ENCODE results near the gene PRDM10.
"Not testable (repeated sequence)": the region's sequence is repeated elsewhere in the genome, so short reads cannot be mapped to it uniquely, and the experiment has no call there.

The PRDM10 gene

DNA sequence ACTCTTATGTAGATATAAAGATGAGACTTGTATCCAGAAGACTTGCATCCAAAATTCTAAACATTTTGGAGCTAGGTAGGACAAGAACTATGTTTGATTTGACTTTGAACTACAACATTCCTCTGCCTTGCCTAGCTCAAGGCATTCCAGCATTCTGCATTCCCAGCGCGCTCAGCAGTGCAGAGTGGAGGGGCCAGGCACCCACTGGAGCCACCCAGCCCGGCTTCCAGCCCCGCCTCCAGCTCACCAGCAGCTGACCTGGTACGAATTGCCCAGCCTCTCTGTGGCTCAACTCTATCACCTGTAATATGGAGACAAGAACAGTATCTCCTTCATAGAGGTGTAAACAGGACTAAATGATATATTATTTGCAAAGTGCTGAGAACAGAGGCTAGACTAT lies 28.8 kb downstream of the PRDM10 start:
- FAIRE-seq: no peak

GRCh38 chr11:129973068-129973467 lies 29.6 kb downstream of the PRDM10 start:
- no peak for FAIRE-seq

GRCh38 chr11:129972611-129973010 lies 30.0 kb downstream of the PRDM10 start:
- FAIRE-seq: no peak

DNA sequence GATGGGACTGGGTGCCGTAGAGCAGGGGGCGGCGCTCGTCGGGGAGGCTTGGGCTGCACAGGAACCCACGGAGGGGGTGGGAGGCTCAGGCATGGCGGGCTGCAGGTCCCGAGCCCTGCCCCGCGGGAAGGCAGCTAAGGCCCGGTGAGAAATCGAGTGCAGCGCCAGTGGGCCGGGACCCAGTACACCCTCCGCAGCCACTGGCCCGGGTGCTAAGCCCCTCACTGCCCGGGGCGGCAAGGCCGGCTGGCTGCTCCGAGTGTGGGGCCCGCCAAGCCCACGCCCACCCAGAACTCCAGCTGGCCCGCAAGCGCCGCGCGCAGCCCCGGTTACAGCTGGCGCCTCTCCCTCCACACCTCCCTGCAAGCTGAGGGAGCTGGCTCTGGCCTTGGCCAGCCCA lies 30.8 kb downstream of the PRDM10 start:
- not testable (repeated sequence) for FAIRE-seq

- FAIRE-seq: no peak
Measured at GRCh38 chr11:129969920-129970319, 32.7 kb downstream of the PRDM10 start.

DNA sequence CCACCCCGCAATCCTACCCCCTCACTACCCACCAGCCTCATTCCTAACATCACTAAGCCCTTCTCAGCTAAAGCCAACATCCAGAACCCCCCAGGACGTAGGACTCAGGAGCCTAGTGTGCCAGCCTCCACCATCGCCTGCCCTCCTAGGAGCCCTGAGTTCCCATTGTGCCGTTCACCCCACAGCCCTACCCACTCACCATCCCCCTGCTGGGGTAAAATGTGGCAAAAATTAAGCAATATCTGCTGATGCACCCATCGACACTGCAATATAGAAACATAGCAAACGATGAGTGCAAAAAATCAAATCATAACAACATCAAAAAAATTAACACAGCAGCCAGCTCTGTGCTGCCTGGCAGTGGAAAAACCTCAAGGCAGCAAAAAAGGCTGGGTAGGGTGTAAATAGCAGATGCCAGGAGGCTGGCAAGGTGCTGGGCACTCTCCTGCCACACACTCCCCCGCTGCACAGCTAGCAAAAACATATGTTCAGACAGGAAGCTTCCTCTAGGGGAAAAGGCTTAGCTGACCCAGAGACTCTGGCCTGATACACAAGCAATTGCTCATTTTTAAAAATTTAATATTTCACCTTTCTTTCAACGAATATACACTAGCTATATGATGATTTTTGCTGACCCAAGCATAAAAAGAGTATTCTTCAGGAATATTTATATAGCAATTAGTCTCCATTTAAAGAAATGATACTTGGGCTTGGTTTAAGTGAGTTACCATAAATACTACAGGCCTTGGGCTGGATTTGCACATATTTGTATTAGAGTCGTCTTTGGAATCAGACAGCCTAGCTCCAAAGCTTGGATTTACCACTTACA lies 33.8 kb downstream of the PRDM10 start:
- no peak for FAIRE-seq

DNA sequence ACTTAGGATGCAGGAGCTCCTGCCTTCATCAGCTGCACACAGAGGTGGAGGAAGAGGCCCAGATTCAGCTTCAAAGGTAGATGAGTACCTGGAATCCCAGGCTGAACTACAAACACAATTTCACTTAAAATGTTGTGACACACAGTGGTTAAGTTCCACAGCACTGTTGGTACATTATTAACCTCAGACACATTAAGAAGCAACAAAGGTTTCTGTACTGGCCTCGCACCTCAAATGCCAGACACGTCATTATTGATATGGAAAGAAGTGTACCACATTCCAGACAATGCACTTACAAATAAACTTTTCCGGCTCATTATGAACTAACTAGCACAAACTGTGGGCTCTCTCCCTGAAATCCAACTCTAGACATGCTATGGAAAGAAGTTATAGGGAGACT lies 34.6 kb downstream of the PRDM10 start:
- no peak for FAIRE-seq

- no peak for FAIRE-seq
Measured at GRCh38 chr11:129965248-129965647, 37.4 kb downstream of the PRDM10 start.

GRCh38 chr11:129960216-129961214 lies 42.1 kb downstream of the PRDM10 start:
- FAIRE-seq: no peak

DNA sequence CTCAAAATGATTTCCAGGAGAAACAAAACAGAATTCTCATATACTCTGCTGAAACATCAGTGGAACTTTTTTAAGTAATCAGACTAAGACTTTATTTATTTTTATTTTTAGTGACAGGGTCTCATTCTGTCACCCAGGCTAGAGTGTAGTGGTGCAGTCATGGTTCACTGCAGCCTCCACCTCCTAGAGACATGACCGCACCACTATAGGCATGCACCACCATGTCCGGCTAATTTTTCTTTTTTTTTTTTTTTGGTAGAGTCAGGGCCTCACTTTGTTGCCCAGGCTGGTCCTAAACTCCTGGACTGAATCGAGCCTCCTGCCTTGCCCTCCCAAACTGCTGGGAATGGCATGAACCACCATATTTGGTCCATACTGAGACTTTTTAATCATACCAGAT lies 42.9 kb downstream of the PRDM10 start:
- no peak for FAIRE-seq

GRCh38 chr11:129955282-129955681 lies 47.4 kb downstream of the PRDM10 start:
- FAIRE-seq: no peak

- not testable (repeated sequence) for FAIRE-seq
Measured at GRCh38 chr11:129954703-129955102, 47.9 kb downstream of the PRDM10 start.

- FAIRE-seq: no peak
Measured at GRCh38 chr11:129951866-129952262, 50.8 kb downstream of the PRDM10 start.

GRCh38 chr11:129951201-129951865 lies 51.3 kb downstream of the PRDM10 start:
- FAIRE-seq: no peak

- FAIRE-seq: no peak
Measured at GRCh38 chr11:129950101-129951091, 52.2 kb downstream of the PRDM10 start.

DNA sequence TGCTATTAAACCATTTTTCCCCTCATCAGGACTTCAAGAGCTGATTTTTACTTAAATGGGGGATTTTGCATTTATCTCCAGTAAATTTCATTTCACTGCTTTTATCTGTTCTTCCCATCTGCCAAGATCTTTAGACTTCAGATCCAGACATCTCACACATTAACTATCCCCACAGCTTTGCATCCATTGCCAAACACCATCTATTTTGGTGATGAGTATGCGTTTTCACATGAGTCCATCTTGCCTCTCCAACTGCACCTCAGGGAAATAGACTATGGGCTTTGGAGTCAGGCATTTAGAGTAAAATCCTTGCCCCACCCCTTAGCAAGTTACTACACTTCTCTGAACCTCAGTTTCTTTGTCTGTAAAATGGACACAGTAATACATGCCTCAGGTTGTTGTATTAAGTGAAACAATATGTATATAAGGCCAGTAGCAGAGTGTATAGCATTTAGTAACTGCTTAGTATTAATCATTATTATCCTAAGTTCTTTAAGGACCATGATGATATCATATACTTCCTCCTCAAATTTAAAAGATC lies 53.6 kb downstream of the PRDM10 start:
- no peak for FAIRE-seq

DNA sequence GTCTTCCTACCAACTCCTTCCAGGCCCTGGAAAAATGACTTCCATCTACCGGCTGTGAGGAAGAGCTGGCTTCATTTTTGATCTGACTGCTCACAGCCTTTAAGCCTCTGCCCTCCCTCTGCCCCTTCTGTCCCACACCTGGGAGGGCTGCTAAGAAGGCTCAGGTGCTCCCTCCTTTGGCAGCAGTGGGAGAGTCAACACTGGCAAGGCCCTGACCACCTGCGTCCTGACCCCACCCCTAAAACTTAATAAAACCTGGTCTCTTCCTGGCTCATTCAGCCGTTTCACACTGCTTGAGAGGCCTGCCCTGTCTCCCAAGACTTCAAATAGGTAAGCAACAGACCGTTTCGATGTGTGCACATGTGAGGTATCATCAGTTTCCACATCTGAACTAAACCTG lies 55.2 kb downstream of the PRDM10 start:
- FAIRE-seq: no peak

DNA sequence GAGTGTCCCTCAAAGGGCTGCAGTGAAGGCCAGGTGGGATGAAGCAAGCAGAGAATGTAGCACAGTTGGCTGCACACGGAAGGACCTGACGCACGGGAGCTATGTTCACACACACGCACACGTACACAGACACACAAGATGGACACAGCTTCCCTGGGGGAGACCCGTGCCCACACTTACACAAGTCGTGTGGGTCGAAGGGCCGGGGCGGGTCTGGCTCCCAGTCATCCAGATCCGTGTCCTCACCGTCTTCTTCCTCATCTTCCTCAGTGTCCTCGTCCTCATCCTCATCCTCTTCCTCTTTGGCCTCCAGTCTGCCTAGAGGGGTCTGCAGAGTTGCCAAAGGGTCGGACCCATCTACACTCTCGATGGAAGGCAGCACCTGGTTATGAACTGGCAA lies 55.7 kb downstream of the PRDM10 start:
- FAIRE-seq: no peak

DNA sequence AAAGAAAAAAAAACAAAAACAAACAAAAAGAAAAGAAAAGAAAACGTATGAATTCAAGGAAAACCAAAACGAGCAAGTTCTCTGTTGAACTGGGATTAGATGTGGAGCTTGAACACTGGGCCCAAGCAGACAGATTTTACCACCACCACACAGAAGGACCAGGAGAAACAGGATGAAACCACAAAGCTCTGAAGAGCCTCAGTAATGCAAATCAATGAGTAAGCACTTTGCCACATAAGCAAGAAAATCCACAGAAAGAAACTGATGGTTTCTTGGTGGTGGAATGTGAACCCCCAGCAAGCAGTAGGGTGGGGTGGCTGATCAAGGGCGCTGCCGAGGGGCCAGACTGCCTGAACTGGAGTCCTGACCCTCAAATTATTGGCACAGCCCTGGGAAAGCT lies 56.4 kb downstream of the PRDM10 start:
- FAIRE-seq: no peak

DNA sequence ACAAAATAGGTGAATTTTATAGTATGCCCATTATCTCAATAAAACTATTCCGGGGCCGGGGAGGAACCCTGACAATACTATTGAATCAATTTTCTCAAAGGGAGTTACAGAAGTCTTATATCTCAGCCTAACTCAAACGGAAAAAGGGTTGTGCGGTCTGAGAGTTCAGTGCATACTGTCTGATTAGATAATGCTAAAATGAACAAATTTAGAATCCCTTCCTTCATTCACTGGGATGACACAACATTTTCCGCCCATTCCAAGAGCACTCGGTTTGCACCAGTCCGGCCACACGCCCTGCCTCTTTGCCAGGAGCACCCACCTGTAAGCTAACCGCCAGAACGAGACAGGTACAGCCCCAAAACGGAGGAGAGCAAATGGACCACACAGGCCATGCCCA lies 57.3 kb downstream of the PRDM10 start:
- FAIRE-seq: no peak

DNA sequence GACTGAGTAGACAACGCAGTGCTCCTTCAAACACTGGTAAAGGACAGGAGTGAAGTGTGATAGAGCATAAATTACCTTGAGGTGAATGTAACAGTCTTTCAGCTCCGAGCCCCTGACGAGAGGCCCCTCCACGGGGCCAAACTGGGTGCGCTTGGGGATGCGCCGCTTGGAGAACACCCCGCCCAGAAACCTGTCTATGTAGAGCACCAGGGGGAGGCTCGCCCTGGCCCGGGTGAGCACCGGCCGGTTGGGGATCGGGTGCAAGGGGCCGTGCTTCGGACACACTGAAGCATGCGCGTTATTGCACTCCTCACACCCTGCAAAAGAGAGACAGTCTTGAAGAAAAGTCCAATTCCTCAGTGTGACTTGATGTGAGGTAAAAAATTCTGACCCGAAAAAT lies 57.9 kb downstream of the PRDM10 start:
- no peak for FAIRE-seq

DNA sequence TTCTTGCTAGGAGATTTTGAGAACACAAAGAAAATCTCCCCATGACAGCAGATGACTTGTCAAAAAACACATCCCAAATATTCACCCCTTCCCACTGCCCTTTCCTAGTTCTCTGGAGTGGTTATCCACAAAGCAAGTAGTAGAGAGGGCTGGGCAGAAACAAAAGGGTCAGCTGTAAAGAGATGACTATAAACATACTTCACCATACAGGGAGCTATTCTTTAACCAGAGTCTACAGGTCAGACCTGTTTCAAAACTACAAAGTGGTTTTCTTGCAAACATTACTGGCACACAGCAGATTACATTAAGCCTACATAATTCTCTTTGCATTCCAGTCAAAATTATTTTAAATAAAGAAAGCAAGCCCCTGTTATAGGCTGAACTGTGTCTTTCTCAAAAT lies 59.6 kb downstream of the PRDM10 start:
- FAIRE-seq: no peak
